ENCODE data around the gene SEC23IP.

SEC23IP gene

GRCh38 chr10:119945805-119946204 lies 53.3 kb downstream of the SEC23IP start:
- no peak for DNase-seq

- DNase-seq: no peak
Observed at GRCh38 chr10:119947300-119947699, 54.8 kb downstream of the SEC23IP start.

GRCh38 chr10:119957451-119957850 lies 64.9 kb downstream of the SEC23IP start:
- DNase-seq: no peak

GRCh38 chr10:119962837-119963236 lies 70.3 kb downstream of the SEC23IP start:
- DNase-seq: no peak

DNA sequence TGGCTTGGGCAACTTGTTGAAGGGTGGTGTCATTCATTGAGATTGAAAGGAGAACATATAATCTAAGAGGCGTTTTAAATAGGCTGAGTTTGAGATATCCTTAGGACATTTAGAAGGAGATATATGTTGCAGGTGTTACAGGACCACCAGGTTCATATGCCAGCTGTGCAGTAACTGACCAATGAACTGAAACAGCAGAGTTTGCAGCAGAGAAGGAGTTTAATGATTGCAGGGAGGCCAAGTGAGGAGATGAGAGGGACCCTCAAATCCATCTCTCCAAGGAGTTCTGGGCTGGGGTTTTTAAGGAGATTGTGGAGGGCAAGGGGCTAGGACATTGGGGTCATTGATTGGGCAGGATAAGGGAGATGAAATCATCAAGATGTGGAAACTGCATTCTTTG lies 74.5 kb downstream of the SEC23IP start:
- no peak for DNase-seq

GRCh38 chr10:119969609-119970008 lies 77.1 kb downstream of the SEC23IP start:
- no peak for DNase-seq

DNA sequence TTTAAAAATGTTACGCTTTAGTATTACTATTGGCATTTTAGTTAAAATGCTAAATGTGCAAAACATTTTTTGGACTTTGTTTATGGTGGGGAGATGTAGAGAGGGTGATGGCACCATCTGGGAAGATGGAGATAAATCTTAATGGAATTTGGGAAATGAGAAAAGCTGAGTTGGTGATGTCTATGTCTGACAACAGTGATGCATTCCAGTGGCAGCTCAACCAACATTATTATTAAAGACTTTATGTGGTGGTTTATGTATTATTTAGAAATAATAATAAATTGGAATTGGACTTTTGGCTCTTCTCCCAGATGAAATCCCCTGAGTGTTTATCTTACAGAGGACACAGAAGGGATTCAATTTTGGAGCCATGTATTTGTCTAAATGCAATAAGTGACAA lies 77.6 kb downstream of the SEC23IP start:
- DNase-seq: no peak

DNA sequence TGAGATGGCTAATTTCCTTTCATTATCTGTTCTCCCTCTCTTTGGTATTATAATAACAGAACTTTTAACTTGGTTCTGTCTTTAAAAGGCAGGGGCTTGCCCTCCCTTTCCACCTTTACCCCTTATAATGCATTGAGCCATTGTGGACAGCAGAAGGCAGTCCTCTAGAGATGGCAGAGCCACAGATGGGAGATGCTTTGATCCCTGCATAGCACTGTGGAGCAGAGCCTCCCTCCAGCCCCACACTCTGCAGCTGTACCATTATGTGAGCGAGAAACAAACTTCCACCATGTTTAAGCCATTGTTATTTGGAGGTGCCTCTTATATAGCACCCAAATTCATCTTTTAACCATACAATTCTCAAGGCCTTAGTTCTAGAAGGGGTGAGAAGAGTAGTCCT lies 78.4 kb downstream of the SEC23IP start:
- DNase-seq: no peak

DNA sequence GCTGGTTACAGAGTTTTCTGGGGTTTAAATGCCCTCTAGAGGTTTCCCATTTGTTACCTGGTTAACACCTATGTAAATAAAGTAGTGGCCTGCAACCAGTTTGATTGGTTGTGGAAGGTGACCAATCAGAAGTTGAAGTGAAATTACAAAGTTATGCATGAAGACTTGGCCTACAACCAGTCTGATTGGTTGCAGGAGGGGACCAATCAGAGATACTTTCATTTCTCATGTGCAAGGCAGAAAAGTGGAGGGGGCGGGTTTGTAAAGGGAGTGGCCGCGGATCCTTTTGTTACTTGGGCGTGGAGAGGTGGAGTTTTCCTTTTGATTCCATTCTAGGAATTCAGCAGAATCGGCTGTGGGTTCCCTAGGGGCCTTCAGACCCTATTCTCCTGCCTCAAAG lies 80.8 kb downstream of the SEC23IP start:
- no peak for DNase-seq

DNA sequence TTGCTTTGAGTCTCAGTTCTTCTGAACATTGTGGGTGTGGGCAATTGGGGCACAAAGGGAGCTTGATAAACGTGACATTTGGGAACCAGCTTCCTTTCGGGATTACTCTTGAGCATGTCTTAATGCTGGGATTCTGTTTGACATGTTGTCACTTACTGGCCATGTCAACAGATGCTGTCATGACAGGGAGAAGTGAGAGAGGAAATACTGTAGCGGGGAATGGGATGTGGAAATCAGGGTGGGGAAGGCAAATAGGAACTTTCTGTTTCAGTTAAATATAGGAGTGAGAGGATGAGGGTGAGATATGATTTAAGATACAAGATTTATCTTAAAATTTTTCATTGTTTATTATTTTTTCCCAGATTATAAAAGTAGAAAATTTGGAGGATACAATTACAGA lies 83.9 kb downstream of the SEC23IP start:
- no peak for DNase-seq

DNA sequence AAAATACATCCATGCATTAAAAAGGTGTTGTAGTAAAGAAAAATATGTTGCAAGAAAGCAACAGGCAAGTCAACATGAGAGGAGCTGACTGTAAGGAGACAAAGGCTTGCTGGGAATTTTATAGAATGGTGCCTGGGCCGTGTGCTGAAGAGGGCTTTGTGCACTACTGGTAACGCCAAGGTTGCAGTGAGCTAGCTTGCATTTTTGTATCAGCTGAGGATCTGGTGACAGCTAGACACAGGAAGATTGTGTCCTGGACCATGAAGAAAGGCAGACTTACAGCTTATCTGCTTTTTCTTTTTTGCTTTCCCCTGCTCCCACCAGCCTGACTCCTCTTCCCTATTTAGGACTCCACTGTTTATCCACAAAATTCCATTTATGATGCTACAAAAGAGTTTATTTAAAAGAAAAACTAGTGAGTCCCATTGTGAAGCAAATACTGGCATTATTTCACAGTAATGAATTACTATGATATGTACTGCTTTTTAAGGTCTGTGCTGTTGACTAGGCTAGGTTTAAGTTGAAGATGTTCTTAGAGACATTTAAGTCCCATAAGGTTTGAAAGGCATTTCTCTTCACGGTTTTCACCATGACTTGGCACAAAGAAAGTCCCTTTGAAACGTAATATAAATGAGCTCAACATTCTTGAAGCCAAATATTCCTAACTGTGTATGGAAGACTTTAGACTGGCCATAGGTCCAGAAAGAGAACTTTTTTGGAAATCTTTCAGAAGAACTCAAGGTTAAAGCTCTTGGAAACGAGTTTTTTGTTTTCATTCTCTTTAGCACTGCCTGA lies 88.6 kb downstream of the SEC23IP start:
- no peak for DNase-seq

GRCh38 chr10:119981826-119982225 lies 89.3 kb downstream of the SEC23IP start:
- no peak for DNase-seq

DNA sequence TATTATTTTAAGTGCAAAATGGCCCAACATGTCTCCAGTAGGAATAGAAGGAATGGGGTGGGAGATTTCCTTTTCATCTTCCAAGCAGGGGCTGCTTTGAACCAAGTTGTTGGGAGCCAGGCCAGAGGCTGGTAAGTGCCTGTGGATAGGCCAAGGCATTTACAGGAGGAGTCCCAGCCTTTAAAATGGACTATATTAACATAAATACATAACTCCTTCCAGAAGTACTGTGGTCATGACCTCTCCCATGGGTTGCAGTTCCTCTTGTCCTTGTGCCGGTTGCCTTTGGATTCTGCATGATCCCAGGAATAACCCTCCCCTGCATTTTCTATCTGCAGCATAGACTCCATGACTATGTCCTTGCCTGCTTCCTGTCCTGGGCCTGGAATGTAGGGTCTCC lies 95.8 kb downstream of the SEC23IP start:
- no peak for DNase-seq

DNA sequence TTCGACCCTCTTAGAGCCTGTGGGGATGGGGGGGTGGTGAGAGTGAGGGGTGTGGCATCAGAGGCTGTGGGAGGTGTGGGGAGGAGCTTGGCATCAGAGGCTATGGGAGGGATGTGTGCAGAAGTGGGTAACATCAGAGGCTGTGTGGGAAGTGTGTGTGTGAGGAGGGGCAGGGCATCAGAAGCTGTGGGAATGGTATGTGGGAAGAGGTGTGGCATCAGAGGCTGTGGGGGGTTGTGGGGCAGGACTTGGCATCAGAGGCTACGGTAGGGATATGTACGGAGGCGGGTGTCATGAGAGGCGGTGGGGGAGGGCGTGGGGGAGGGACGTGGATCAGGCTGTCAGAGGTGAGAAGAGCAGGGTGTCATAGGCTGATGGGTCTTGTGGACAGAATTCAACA lies 97.4 kb downstream of the SEC23IP start:
- DNase-seq: no peak

- DNase-seq: no peak
Observed at GRCh38 chr10:119991066-119991465, 98.5 kb downstream of the SEC23IP start.

DNA sequence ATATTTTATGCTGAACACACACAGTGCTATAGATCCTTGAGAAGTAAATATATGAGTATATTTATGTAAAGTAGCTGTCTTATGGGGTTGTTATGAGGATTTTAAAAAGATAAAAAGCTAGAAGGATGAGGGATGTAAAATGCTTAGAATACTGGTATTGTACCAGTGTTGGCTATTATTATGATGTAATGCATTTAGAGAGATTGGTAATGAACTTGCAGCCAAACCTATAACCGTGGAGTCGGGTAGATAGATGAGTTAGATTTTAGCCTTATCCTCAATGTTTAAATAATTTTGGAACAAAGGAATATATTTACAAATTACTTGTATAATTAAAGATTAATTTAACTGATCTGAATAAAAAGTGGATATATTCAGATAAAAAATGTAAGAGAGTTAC lies 99.3 kb downstream of the SEC23IP start:
- DNase-seq: no peak
